Measurements from ENCODE around the gene ATP8B1. TPM values are rescaled to one million over a fixed set of nuclear protein-coding genes. Genes with fewer than 3 reads are reported as not detected.

Gene ATP8B1
- 51.4 and 54.6 TPM in 2 replicates for total RNA-seq

DNA sequence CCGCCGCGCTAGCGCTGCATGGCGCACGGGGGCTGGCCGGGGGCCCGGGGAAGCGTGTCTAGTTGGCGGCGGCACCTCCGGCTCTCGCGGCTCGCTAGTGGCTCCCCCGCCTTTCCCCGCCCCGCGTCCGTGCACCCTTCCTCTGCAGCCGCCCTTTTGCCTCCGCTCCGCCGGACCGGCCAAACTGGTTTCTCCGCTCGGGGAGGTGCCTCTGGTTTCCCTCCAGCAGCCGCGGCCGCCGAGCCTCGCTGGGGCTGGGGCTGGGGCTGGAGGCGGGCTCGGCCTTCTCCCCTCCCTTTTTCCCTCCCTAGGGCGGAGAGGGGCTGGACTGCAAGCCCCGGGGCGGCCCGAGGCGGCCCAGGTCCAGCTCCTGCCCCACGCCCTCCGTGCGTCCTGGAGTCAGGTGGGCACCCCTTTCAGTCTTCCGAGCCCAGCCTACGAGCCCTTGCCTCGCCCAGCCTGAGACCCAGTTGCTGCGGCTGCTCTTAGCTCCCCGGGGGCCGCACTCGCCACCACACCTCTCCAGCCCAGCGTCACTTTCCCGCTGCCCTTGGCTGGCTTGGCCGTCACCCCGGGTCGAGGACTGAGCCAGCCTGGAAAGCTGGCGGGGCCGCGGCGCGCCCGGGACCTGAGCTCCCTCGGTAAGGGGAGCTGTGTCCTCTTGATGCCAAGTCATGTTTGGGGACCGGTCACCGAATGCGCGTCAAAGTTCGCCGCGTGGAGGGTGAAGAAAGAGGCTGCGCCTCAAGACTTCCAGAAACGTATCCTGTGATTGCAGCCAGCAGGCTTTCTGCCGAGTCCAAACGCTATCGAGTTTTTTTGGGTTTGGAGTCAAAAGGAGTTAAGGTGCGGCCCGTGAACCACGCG lies at the start of gene ATP8B1:
TSS of gene ATP8B1 (minus strand) at position 213 of the 867 bp plus-strand sequence. CDS start 71,508 bp downstream, outside the sequence.

Other genes starting within 250 kb of the ATP8B1 start
- gene FECH, start 216.6 kb downstream of the ATP8B1 start, total RNA-seq, result 34.0 and 47.1 TPM in 2 replicates
- gene NARS1, start 181.5 kb downstream of the ATP8B1 start, total RNA-seq, result 113 and 114 TPM in 2 replicates
- gene NEDD4L, start 240.9 kb upstream of the ATP8B1 start, total RNA-seq, result 67.0 and 77.1 TPM in 2 replicates

Data from mammary microvascular endothelial cell (primary cell).